ENCODE measurements around the gene LRRC15. TPM values are rescaled to one million over a fixed set of nuclear protein-coding genes. Genes with fewer than 3 reads are reported as not detected.

Gene LRRC15
- total RNA-seq, 1 experiment from 2014 or later: not detected

DNA sequence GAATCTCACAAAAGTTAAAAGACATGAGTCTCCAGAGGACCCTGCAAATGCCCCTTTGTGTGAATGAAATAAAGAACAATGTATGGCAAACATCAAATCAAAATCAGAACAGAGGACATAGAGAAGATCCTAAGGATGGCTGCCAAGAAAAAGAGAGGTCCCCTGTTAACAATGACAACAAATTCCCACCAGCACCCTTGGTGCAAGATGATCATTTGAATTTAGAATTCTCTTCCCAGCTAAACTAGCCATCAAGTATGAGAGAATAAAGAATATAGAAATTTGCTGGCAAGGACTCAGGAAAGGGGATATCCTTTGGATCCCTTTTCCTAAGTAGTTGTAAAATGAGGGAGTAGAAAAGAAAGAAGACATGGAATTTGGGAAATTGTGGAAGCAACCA lies 21.3 kb upstream of the LRRC15 start:
- Histone ChIP-seq H3F3A (ENCODE audit: insufficient read depth, low read depth) (no peaks in the 10 kb centered on the region; the same call in 1 of the 2 replicates), H4K20me1 (ENCODE audit: insufficient read depth) (no peaks in the 10 kb centered on the region), H3K36me3 (ENCODE audit: low read depth) (no peaks in the 10 kb centered on the region), H3K9me3 (ENCODE audit: insufficient read depth, low read depth) (peaks cover 10% of the 10 kb centered on the region; the same call in 1 of the 2 replicates), H2AFZ (no peak overlapping the region), H3K79me2 (ENCODE audit: low read depth) (no peaks in the 10 kb centered on the region), H3K27ac (no peak overlapping the region), H3K4me3 (no peak overlapping the region), H3K9me2 (ENCODE audit: insufficient read depth) (no peaks in the 10 kb centered on the region), H3K4me2 (no peak overlapping the region), H3K4me1 (replicated peaks; ENCODE audit: insufficient read depth) (no peaks in the 10 kb centered on the region), H3K27me3 (ENCODE audit: insufficient read depth, low read depth) (peaks cover 20% of the 10 kb centered on the region; the same call in 1 of the 2 replicates)
- TF ChIP-seq, protein P1, sequence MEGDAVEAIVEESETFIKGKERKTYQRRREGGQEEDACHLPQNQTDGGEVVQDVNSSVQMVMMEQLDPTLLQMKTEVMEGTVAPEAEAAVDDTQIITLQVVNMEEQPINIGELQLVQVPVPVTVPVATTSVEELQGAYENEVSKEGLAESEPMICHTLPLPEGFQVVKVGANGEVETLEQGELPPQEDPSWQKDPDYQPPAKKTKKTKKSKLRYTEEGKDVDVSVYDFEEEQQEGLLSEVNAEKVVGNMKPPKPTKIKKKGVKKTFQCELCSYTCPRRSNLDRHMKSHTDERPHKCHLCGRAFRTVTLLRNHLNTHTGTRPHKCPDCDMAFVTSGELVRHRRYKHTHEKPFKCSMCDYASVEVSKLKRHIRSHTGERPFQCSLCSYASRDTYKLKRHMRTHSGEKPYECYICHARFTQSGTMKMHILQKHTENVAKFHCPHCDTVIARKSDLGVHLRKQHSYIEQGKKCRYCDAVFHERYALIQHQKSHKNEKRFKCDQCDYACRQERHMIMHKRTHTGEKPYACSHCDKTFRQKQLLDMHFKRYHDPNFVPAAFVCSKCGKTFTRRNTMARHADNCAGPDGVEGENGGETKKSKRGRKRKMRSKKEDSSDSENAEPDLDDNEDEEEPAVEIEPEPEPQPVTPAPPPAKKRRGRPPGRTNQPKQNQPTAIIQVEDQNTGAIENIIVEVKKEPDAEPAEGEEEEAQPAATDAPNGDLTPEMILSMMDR (conservative IDR thresholded peaks at IDR 0.05): no peak
- TF ChIP-seq EZH2 (IDR thresholded peaks at IDR 0.05; ENCODE audit: low read depth): no peak
- ChIA-PET CTCF (no interaction called here), POLR2A (ENCODE audit: unreplicated experiment) (no interaction called here)
- intact Hi-C loops (cut with micrococcal nuclease; ENCODE audit: unreplicated experiment): no loop called here
- DNase-seq: no peak
- no TSS peak for BruUV-seq (replicated peaks)

DNA sequence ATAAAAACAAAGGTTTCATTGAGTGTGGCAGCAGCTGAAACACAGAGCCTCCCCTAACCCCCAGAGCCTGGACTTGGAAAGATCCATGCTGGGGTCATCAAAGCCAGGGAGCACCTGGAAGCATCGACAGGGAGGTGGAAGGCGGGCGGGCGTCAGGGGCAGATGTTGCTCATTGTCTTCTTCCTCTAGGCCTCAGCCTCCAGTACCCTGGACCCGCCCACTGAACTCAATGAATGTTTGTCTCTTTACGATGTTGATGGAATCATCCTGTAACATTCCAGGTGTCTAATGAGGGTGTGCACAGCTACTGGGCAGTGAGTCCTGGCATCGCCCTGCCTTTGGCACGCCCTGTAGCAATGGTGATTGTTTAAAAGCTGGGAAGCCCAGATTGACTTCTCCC lies 19.7 kb upstream of the LRRC15 start:
- Histone ChIP-seq H3K9me3 (ENCODE audit: insufficient read depth, low read depth) (peaks cover 10% of the 10 kb centered on the region; the same call in 1 of the 2 replicates), H3K4me3 (no peak overlapping the region), H3F3A (ENCODE audit: insufficient read depth, low read depth) (no peaks in the 10 kb centered on the region), H3K79me2 (ENCODE audit: low read depth) (no peaks in the 10 kb centered on the region), H2AFZ (no peak overlapping the region), H3K27me3 (ENCODE audit: insufficient read depth, low read depth) (peaks cover 20% of the 10 kb centered on the region; the same call in 1 of the 2 replicates), H3K9me2 (ENCODE audit: insufficient read depth) (no peaks in the 10 kb centered on the region), H3K36me3 (ENCODE audit: low read depth) (no peaks in the 10 kb centered on the region), H3K4me1 (replicated peaks; ENCODE audit: insufficient read depth) (no peaks in the 10 kb centered on the region), H3K4me2 (no peak overlapping the region), H3K27ac (no peak overlapping the region), H4K20me1 (ENCODE audit: insufficient read depth) (no peaks in the 10 kb centered on the region)
- DNase-seq: no peak
- no TSS peak for BruUV-seq (replicated peaks)
- intact Hi-C loops (cut with micrococcal nuclease; ENCODE audit: unreplicated experiment): no loop called here
- no peak for TF ChIP-seq EZH2 (IDR thresholded peaks at IDR 0.05; ENCODE audit: low read depth)
- TF ChIP-seq, protein P1 (conservative IDR thresholded peaks at IDR 0.05): no peak
- POLR2A ChIA-PET (ENCODE audit: unreplicated experiment): no interaction called here
- CTCF ChIA-PET: no interaction called here

DNA sequence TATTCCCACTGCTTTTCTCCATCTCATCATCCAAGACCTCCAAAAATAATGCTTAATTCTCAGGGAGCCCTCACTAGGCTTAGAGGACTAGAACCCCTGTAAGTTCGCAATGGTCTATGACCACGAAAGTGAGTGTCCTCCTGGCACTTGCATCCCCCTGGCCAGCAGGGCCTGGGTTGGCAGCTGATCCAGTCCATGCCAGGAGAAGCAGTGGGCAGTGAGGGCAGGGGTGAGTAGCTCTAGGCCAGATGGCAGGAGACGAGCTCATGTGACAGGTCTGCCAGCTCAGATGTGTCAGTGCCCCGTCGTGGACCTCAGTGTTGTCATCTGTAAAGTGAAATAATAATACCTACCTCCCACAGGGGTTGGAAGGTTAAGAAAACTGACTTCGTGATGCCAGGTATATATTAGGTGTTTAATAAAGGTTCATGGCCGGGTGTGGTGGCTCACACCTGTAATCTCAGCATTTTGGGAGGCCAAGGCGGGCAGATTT lies 18.4 kb upstream of the LRRC15 start:
- H3K4me2 ChIP-seq: no peak overlapping the region
- no peak overlapping the region for H3K4me3 ChIP-seq
- no peaks in the 10 kb centered on the region for H3K79me2 ChIP-seq (ENCODE audit: low read depth)
- no peak for DNase-seq
- peaks cover 10% of the 10 kb centered on the region; the same call in 1 of the 2 replicates for H3K9me3 ChIP-seq (ENCODE audit: insufficient read depth, low read depth)
- BruUV-seq (replicated peaks): no TSS peak
- TF ChIP-seq, protein P1 (conservative IDR thresholded peaks at IDR 0.05): no peak
- TF ChIP-seq EZH2 (IDR thresholded peaks at IDR 0.05; ENCODE audit: low read depth): no peak
- peaks cover 29% of the 10 kb centered on the region; the same call in 1 of the 2 replicates for H3K27me3 ChIP-seq (ENCODE audit: insufficient read depth, low read depth)
- no peak overlapping the region for H3K27ac ChIP-seq
- no peaks in the 10 kb centered on the region for H3K4me1 ChIP-seq (replicated peaks; ENCODE audit: insufficient read depth)
- no peaks in the 10 kb centered on the region for H3K9me2 ChIP-seq (ENCODE audit: insufficient read depth)
- no peaks in the 10 kb centered on the region for H3F3A ChIP-seq (ENCODE audit: insufficient read depth, low read depth)
- ChIA-PET POLR2A (ENCODE audit: unreplicated experiment) (interaction anchor here (0.6 kb wide), 1 partner anchor 245 kb away, joined by 5 read pairs; the partner anchor contains the start of gene TMEM44), CTCF (interaction anchor here (1.1 kb wide), 1 partner anchor 44 kb away, joined by 3 read pairs; no protein-coding TSS in a partner anchor)
- H2AFZ ChIP-seq: no peak overlapping the region
- no peaks in the 10 kb centered on the region for H4K20me1 ChIP-seq (ENCODE audit: insufficient read depth)
- intact Hi-C loops (cut with micrococcal nuclease; ENCODE audit: unreplicated experiment): no loop called here
- H3K36me3 ChIP-seq (ENCODE audit: low read depth): no peaks in the 10 kb centered on the region

Data from PC-9 (cell line).